Left cardiac atrium (tissue), 4 donors: ENCODE data around the gene AKR1E2. TPM values are rescaled to one million over a fixed set of nuclear protein-coding genes. Genes with fewer than 3 reads are reported as not detected.
A peak's percentile ranks its signal among the peaks of the same experiment; 100 is the strongest.

Experiments used
- ATAC-seq, 2 donors: fragments of 200-7000 bp; cut with Tn5 transposase; one replicate each; pipeline ENCODE4 v1.9.1; 2020; ENCODE audit warnings: mild to moderate bottlenecking in 2 of 2, moderate library complexity in 2 of 2
- DNase-seq: peaks from one replicate; pipeline ENCODE4 v3.0.0-alpha.2; 2020
- intact Hi-C, 2 donors: fragments of 100-400 bp; cut with DNase I; formaldehyde crosslinking; loops; one replicate each; pipeline versions ENCODE4 v1.14.1 to v1.15.1; 2022 to 2023
- total RNA-seq, 2 donors: library from RNA; stranded (reverse); fragmentation: NEBNext Ultra II Directional; extraction: Animal tissue kit (Norgen Biotek cat#: 25700); gene quantifications; one replicate each; pipeline ENCODE4 v1.2.1, GENCODE V29; 2021
- donor health status: DM: no; HTN: yes; CAD: no.
- donor health status: DM: no; HTN: yes; CAD: no; lungs with severe emphysema.
- donor health status: DM: yes; HTN: yes; CAD: no.
- donor health status: Dilated cardiomyopathy.

Gene AKR1E2
- total RNA-seq, 2 donors from 2014 or later = 7.5 to 8.4 TPM

- intact Hi-C loops = loop anchor here in 1 of 2 donors (10.0 kb wide), 1 partner anchor 787 kb away; no protein-coding TSS in a partner anchor
These were observed 11.5 kb downstream of the AKR1E2 start for GRCh38 chr10:4837551-4837950.

GRCh38 chr10:4838743-4839142 lies 12.7 kb downstream of the AKR1E2 start:
- ATAC-seq (no peak), DNase-seq (no peak)
- intact Hi-C loops = loop anchor here in 1 of 2 donors (10.0 kb wide), 1 partner anchor 786 kb away; no protein-coding TSS in a partner anchor

More at GRCh38 chr10:4837551-4837950, 11.5 kb downstream of the AKR1E2 start:
- no peak for DNase-seq
- no peak for ATAC-seq

- ATAC-seq (no peak), DNase-seq (no peak)
- intact Hi-C loops = loop anchor here in 1 of 2 donors (10.0 kb wide), 1 partner anchor 785 kb away; no protein-coding TSS in a partner anchor
These were observed 13.3 kb downstream of the AKR1E2 start for GRCh38 chr10:4839353-4839752.

- ATAC-seq = no peak
- DNase-seq = no peak
- intact Hi-C loops = loop anchor here in 1 of 2 donors (10.0 kb wide), 1 partner anchor 445 kb away; no protein-coding TSS in a partner anchor
These were observed 14.1 kb downstream of the AKR1E2 start for GRCh38 chr10:4840151-4840550.

GRCh38 chr10:4843525-4844180 lies 17.6 kb downstream of the AKR1E2 start:
- ATAC-seq = no peak
- intact Hi-C loops = loop anchor here in 1 of 2 donors (10.0 kb wide), 1 partner anchor 441 kb away; no protein-coding TSS in a partner anchor
- no peak for DNase-seq

GRCh38 chr10:4844864-4845263 lies 18.9 kb downstream of the AKR1E2 start:
- intact Hi-C loops = loop anchor here (5.0 to 10.0 kb wide), 4 partner anchors 252 to 587 kb away; no protein-coding TSS in a partner anchor
- ATAC-seq = no peak
- no peak for DNase-seq

- intact Hi-C loops = loop anchor here (5.0 to 10.0 kb wide), 4 partner anchors 252 to 587 kb away; no protein-coding TSS in a partner anchor
- ATAC-seq (no peak), DNase-seq (no peak)
These were observed 19.8 kb downstream of the AKR1E2 start for GRCh38 chr10:4845766-4846165.

GRCh38 chr10:4846775-4847174 lies 20.8 kb downstream of the AKR1E2 start:
- intact Hi-C loops = loop anchor here (5.0 to 10.0 kb wide), 4 partner anchors 251 to 586 kb away; no protein-coding TSS in a partner anchor
- DNase-seq = no peak
- ATAC-seq = no peak

GRCh38 chr10:4847561-4848355 lies 21.8 kb downstream of the AKR1E2 start:
- ATAC-seq (peak in 1 of 2 donors; percentile 48), DNase-seq (peak; percentile 67)
- intact Hi-C loops = loop anchor here (2.0 to 10.0 kb wide), 5 partner anchors 247 to 585 kb away; partner anchors contain the start of gene AKR1C3 (in 1 of the 2)

- ATAC-seq = no peak
- no peak for DNase-seq
- intact Hi-C loops = loop anchor here (1.0 to 10.0 kb wide), 6 partner anchors 246 to 584 kb away; partner anchors contain the start of gene AKR1C3 (in 1 of the 2)
These were observed 22.5 kb downstream of the AKR1E2 start for GRCh38 chr10:4848356-4849041.

GRCh38 chr10:4849042-4849402 lies 23.0 kb downstream of the AKR1E2 start:
- ATAC-seq (peak in 1 of 2 donors; percentile 5), DNase-seq (no peak)
- intact Hi-C loops = loop anchor here (1.0 to 10.0 kb wide), 6 partner anchors 246 to 583 kb away; partner anchors contain the start of gene AKR1C3 (in 1 of the 2)

GRCh38 chr10:4849555-4850242 lies 23.7 kb downstream of the AKR1E2 start:
- peak; percentile 88 to 92 for ATAC-seq
- intact Hi-C loops = loop anchor here (1.0 to 10.0 kb wide), 7 partner anchors 135 to 583 kb away; partner anchors contain the start of gene AKR1C3 (in 1 of the 2)
- peak; percentile 92 for DNase-seq

GRCh38 chr10:4850397-4850796 lies 24.4 kb downstream of the AKR1E2 start:
- ATAC-seq = peak in 1 of 2 donors; percentile 11
- no peak for DNase-seq
- intact Hi-C loops = loop anchor here in 1 of 2 donors (10.0 kb wide), 1 partner anchor 134 kb away; no protein-coding TSS in a partner anchor

- DNase-seq (no peak), ATAC-seq (no peak)
- intact Hi-C loops = loop anchor here in 1 of 2 donors (10.0 kb wide), 1 partner anchor 134 kb away; no protein-coding TSS in a partner anchor
These were observed 25.2 kb downstream of the AKR1E2 start for GRCh38 chr10:4851176-4851575.

- intact Hi-C loops = loop anchor here in 1 of 2 donors (10.0 kb wide), 1 partner anchor 133 kb away; no protein-coding TSS in a partner anchor
- peak in 1 of 2 donors; percentile 32 for ATAC-seq
- DNase-seq = peak; percentile 81
These were observed 25.8 kb downstream of the AKR1E2 start for GRCh38 chr10:4851846-4852245.

GRCh38 chr10:4865945-4866661 lies 40.1 kb downstream of the AKR1E2 start:
- intact Hi-C loops = no loop called here
- ATAC-seq = no peak

GRCh38 chr10:4867109-4867519 lies 41.1 kb downstream of the AKR1E2 start:
- intact Hi-C loops = no loop called here
- peak; percentile 36 to 50 for ATAC-seq
- no peak for DNase-seq

More at GRCh38 chr10:4865945-4866661, 40.1 kb downstream of the AKR1E2 start:
- DNase-seq = no peak
